ENCODE data around the gene WDR4.

DNA sequence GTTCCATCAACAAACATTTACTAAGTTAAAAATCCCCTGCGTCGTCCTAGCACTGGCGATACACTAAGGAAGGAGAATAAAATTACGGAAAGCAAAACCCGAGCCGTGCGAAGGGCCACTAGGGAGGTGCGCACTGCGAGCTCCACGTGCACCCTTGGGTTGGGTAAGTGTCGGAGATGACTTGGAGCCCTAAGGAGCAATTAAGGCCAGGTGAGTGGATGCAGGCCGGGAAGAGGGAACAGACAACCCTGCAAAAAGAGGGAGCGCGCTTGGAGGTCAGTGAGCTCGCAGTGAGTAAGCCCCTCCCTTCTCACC, 704 bp downstream of the WDR4 start:
- TF ChIP-seq, protein P1, sequence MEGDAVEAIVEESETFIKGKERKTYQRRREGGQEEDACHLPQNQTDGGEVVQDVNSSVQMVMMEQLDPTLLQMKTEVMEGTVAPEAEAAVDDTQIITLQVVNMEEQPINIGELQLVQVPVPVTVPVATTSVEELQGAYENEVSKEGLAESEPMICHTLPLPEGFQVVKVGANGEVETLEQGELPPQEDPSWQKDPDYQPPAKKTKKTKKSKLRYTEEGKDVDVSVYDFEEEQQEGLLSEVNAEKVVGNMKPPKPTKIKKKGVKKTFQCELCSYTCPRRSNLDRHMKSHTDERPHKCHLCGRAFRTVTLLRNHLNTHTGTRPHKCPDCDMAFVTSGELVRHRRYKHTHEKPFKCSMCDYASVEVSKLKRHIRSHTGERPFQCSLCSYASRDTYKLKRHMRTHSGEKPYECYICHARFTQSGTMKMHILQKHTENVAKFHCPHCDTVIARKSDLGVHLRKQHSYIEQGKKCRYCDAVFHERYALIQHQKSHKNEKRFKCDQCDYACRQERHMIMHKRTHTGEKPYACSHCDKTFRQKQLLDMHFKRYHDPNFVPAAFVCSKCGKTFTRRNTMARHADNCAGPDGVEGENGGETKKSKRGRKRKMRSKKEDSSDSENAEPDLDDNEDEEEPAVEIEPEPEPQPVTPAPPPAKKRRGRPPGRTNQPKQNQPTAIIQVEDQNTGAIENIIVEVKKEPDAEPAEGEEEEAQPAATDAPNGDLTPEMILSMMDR (IDR thresholded peaks at IDR 0.05) = no peak
- TF ChIP-seq POLR2AphosphoS5 (IDR thresholded peaks at IDR 0.05) = no peak
- no peak for TF ChIP-seq POLR2A (IDR thresholded peaks at IDR 0.05)
- no peak for TF ChIP-seq EP300 (IDR thresholded peaks at IDR 0.05)
